OCI-LY1 (cell line): ENCODE measurements around the gene SLC41A1.

Source experiments
- H2AFZ ChIP-seq: fragments of 200-600 bp; sonication (generic), shearing (Covaris generic); 2 replicates; pipeline ENCODE4 v1.6.0; 2014; ENCODE audit warnings: antibody characterized with exemption, mild to moderate bottlenecking, low read length
- H3F3A ChIP-seq: fragments of 200-600 bp; sonication (generic), shearing (Covaris generic); 2 replicates; pipeline ENCODE4 v1.6.0; 2014; ENCODE audit warnings: mild to moderate bottlenecking, antibody characterized with exemption, low read length, moderate library complexity; ENCODE audit not compliant: insufficient read depth
- H3K27ac ChIP-seq: fragments of 200-600 bp; sonication (generic); 2 replicates; pipeline ENCODE4 v1.5.1; 2014; ENCODE audit warnings: low read length, mixed run types, mild to moderate bottlenecking, low read depth; ENCODE audit not compliant: poor library complexity, severe bottlenecking
- H3K27me3 ChIP-seq: fragments of 200-600 bp; sonication (generic); 2 replicates; pipeline ENCODE4 v1.6.0; 2014; ENCODE audit warnings: antibody characterized with exemption, mild to moderate bottlenecking, low read length, moderate library complexity; ENCODE audit not compliant: insufficient read depth
- H3K36me3 ChIP-seq: fragments of 200-600 bp; sonication (generic); 2 replicates; pipeline ENCODE4 v1.6.1; 2014; ENCODE audit warnings: mild to moderate bottlenecking, antibody characterized with exemption, low read length, moderate library complexity, mixed read lengths; ENCODE audit not compliant: insufficient read depth
- H3K4me1 ChIP-seq: fragments of 200-600 bp; sonication (generic); 2 replicates; pipeline ENCODE4 v1.5.1; 2014; ENCODE audit warnings: mild to moderate bottlenecking, low read length, moderate library complexity; ENCODE audit not compliant: insufficient read depth, severe bottlenecking
- H3K4me2 ChIP-seq: fragments of 200-600 bp; sonication (generic), shearing (Covaris generic); 2 replicates; pipeline ENCODE4 v1.6.1; 2014; ENCODE audit warnings: low read length
- H3K4me3 ChIP-seq: fragments of 200-600 bp; sonication (generic); 2 replicates; pipeline ENCODE4 v1.5.1; 2014; ENCODE audit warnings: low read length, low read depth, mild to moderate bottlenecking, mixed read lengths; ENCODE audit not compliant: poor library complexity, severe bottlenecking
- H3K79me2 ChIP-seq: fragments of 200-600 bp; shearing (Covaris generic); 2 replicates; pipeline ENCODE4 v1.6.1; 2016; ENCODE audit warnings: mixed run types, low read length, mixed read lengths; ENCODE audit not compliant: insufficient read depth
- H3K9ac ChIP-seq: fragments of 200-600 bp; sonication (generic), shearing (Covaris generic); 2 replicates; pipeline ENCODE4 v1.6.1; 2014; ENCODE audit warnings: mild to moderate bottlenecking, low read length, mixed read lengths
- H3K9me2 ChIP-seq: fragments of 200-600 bp; sonication (generic), shearing (Covaris generic); 2 replicates; pipeline ENCODE4 v1.6.1; 2014; ENCODE audit warnings: low read depth, mild to moderate bottlenecking, low read length, mixed read lengths
- H3K9me3 ChIP-seq: fragments of 200-600 bp; shearing (Covaris generic); 2 replicates; pipeline ENCODE4 v1.6.1; 2014; ENCODE audit warnings: low read length, mixed read lengths
- H4K20me1 ChIP-seq: fragments of 200-600 bp; sonication (generic), shearing (Covaris generic); 2 replicates; pipeline ENCODE4 v1.6.0; 2016; ENCODE audit warnings: mild to moderate bottlenecking, low read length; ENCODE audit not compliant: insufficient read depth
- EZH2 ChIP-seq: fragments of 200-600 bp; sonication (generic), shearing (Covaris generic); IDR thresholded peaks from 2 replicates; pipeline ENCODE4 v1.8.0; 2017; ENCODE audit warnings: borderline replicate concordance, mixed run types, mild to moderate bottlenecking, antibody characterized with exemption, low read length, moderate library complexity, mixed read lengths
- TF ChIP-seq, protein P1 (sequence below): fragments of 200-600 bp; sonication (generic), shearing (Covaris generic); IDR thresholded peaks from 2 replicates; pipeline ENCODE4 v1.5.1; 2017; ENCODE audit warnings: mild to moderate bottlenecking, antibody characterized with exemption, low read length, moderate library complexity, mixed read lengths

Gene SLC41A1

DNA sequence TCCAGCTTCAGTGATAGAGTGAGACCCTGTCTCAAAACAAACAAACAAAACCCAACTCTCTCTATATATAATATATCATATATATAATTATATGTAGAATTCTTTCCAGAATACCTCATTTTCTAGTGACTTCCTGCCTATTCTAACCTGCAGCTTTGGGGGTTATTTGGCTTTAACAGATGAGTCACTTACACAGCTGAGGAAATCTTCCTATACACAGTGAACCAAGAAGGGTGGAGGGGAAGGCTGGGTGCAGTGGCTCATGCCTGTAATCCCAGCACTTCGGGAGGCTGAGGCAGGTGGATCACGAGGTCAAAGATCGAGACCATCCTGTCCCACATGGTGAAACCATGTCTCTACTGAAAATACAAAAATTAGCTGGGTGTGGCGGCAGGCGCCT, 47.0 kb downstream of the SLC41A1 start:
- Histone ChIP-seq H3K27ac (no peak overlapping the region), H3K36me3 (no peaks in the 10 kb centered on the region; the same call in 1 of the 2 replicates), H3K9ac (no peak overlapping the region), H3K27me3 (no peaks in the 10 kb centered on the region), H3K79me2 (no peaks in the 10 kb centered on the region), H3K4me3 (no peak overlapping the region), H3F3A (no peaks in the 10 kb centered on the region), H2AFZ (no peak overlapping the region), H3K4me2 (no peak overlapping the region), H3K4me1 (no peaks in the 10 kb centered on the region), H3K9me2 (no peaks in the 10 kb centered on the region), H4K20me1 (no peaks in the 10 kb centered on the region), H3K9me3 (no peaks in the 10 kb centered on the region)
- TF ChIP-seq, protein P1, sequence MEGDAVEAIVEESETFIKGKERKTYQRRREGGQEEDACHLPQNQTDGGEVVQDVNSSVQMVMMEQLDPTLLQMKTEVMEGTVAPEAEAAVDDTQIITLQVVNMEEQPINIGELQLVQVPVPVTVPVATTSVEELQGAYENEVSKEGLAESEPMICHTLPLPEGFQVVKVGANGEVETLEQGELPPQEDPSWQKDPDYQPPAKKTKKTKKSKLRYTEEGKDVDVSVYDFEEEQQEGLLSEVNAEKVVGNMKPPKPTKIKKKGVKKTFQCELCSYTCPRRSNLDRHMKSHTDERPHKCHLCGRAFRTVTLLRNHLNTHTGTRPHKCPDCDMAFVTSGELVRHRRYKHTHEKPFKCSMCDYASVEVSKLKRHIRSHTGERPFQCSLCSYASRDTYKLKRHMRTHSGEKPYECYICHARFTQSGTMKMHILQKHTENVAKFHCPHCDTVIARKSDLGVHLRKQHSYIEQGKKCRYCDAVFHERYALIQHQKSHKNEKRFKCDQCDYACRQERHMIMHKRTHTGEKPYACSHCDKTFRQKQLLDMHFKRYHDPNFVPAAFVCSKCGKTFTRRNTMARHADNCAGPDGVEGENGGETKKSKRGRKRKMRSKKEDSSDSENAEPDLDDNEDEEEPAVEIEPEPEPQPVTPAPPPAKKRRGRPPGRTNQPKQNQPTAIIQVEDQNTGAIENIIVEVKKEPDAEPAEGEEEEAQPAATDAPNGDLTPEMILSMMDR, result no peak
- no peak for TF ChIP-seq EZH2

DNA sequence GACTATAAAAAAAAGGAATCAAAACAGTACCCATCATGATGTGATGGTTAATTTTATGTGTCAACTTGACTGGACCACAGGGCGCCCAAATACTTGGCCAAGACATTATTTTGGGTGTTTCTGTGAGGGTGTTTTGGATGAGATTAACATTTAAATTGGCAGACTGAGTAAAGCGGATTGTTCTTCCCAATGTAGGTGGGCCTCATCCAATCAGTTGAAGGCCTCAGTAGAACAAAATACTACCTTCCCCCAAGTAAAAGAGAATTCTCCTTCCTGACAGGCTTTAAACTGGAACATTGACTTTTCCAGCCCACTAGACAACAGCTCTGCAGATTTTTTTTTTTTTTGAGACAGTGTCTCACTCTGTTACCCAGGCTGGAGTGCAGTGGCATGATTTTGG, 48.4 kb downstream of the SLC41A1 start:
- H4K20me1 ChIP-seq, result no peaks in the 10 kb centered on the region
- no peak for TF ChIP-seq EZH2
- TF ChIP-seq, protein P1, result no peak
- no peaks in the 10 kb centered on the region for H3K9me2 ChIP-seq
- H3K27me3 ChIP-seq, result no peaks in the 10 kb centered on the region
- H3K9ac ChIP-seq, result no peak overlapping the region
- H3K79me2 ChIP-seq, result no peaks in the 10 kb centered on the region
- H3K4me3 ChIP-seq, result no peak overlapping the region
- H2AFZ ChIP-seq, result no peak overlapping the region
- H3K27ac ChIP-seq, result no peak overlapping the region
- H3K4me2 ChIP-seq, result no peak overlapping the region
- no peaks in the 10 kb centered on the region for H3K9me3 ChIP-seq
- H3K36me3 ChIP-seq, result no peaks in the 10 kb centered on the region; the same call in 1 of the 2 replicates
- H3F3A ChIP-seq, result no peaks in the 10 kb centered on the region
- no peaks in the 10 kb centered on the region for H3K4me1 ChIP-seq

DNA sequence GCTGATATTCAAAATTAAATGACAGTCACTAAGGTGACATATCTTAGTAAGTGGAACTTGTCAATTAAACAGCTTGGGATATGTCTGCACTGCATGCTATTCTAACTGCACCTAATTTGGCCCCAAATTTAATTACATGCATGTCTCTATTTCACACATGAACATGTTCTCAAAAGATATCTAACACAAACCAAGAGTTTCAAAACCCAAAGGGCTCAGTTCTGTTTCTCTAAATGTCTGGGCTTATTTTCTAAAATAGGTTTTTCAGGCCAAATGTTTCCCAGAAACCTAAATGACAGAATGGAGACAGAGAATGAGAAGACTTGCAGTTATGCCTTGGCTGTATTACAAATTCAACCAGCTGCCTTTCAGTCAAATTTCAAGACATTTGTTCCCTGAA, 49.0 kb downstream of the SLC41A1 start:
- no peaks in the 10 kb centered on the region for H3K9me3 ChIP-seq
- H3K9ac ChIP-seq, result no peak overlapping the region
- H3K9me2 ChIP-seq, result no peaks in the 10 kb centered on the region
- H3K4me2 ChIP-seq, result no peak overlapping the region
- H3F3A ChIP-seq, result no peaks in the 10 kb centered on the region
- H4K20me1 ChIP-seq, result no peaks in the 10 kb centered on the region
- no peak for TF ChIP-seq EZH2
- TF ChIP-seq, protein P1, result no peak
- no peak overlapping the region for H3K27ac ChIP-seq
- H3K4me3 ChIP-seq, result no peak overlapping the region
- no peaks in the 10 kb centered on the region for H3K4me1 ChIP-seq
- no peaks in the 10 kb centered on the region for H3K79me2 ChIP-seq
- no peaks in the 10 kb centered on the region for H3K27me3 ChIP-seq
- H2AFZ ChIP-seq, result no peak overlapping the region
- H3K36me3 ChIP-seq, result no peaks in the 10 kb centered on the region
